Ovary (tissue), 9 donors: ENCODE measurements around the gene MEMO1. TPM values are rescaled to one million over a fixed set of nuclear protein-coding genes. Genes with fewer than 3 reads are reported as not detected.
"Not testable (repeated sequence)": the region's sequence is repeated elsewhere in the genome, so short reads cannot be mapped to it uniquely, and the experiment has no call there.

Experiments
- DNase-seq, 5 donors: peaks; one replicate each; pipeline ENCODE4 v3.0.0-alpha.2; 2019 to 2020
- H3K27ac ChIP-seq, 2 donors: fragments of 200-600 bp; one replicate each; pipeline versions ENCODE4 v1.5.1 to v1.8.0; 2019 to 2022
- H3K27me3 ChIP-seq: fragments of 200-600 bp; one replicate; pipeline ENCODE4 v1.8.0; 2022
- H3K36me3 ChIP-seq: fragments of 200-600 bp; sonication (generic); one replicate; pipeline ENCODE4 v1.5.1; 2019
- H3K4me1 ChIP-seq: one replicate; pipeline ENCODE4 v1.8.1; 2013; ENCODE audit warnings: mild to moderate bottlenecking, moderate library complexity; ENCODE audit not compliant: insufficient read depth
- H3K4me3 ChIP-seq: fragments of 200-600 bp; sonication (generic); one replicate; pipeline ENCODE4 v1.5.1; 2017
- H3K9me3 ChIP-seq, 2 donors: fragments of 200-600 bp in 1 of 2; sonication (generic) in 1 of 2; one replicate each; pipeline versions ENCODE4 v1.5.1 to v1.8.1; 2013 to 2019; ENCODE audit warnings: mild to moderate bottlenecking in 1 of 2, moderate library complexity in 1 of 2
- EP300 ChIP-seq: sonication (generic); formaldehyde crosslinking; IDR thresholded peaks from one replicate; pipeline ENCODE4 v1.6.1; 2017; ENCODE audit warnings: antibody characterized with exemption
- POLR2A ChIP-seq: fragments of 450-650 bp; IDR thresholded peaks from one replicate; pipeline ENCODE4 v1.6.1; 2017; ENCODE audit warnings: antibody characterized with exemption, mild to moderate bottlenecking, moderate library complexity
- WGBS, 3 donors: extraction: QIAGEN DNeasy Blood & Tissue Kit in 1 of 3; methylation state at CpG; one replicate each; pipeline versions ENCODE4 v1.1.5 to v1.1.7; 2013 to 2017; 5-methylcytosine and 5-hydroxymethylcytosine counted together
- intact Hi-C, 4 donors: fragments of 100-400 bp; cut with DNase I; formaldehyde crosslinking; loops; one replicate each; pipeline versions ENCODE4 v1.11.0 to v1.15.1; 2022 to 2023
- polyA plus RNA-seq, 2 donors: library from polyadenylated mRNA; stranded (reverse); fragments of 200-250 nt in 1 of 2; fragments of 350-450 nt in 1 of 2; fragmentation: Illumina TruSeq in 1 of 2; extraction: RNeasy Lipid Tissue Mini Kit (QIAGEN cat#74804) in 1 of 2; gene quantifications; one replicate each; pipeline ENCODE4 v1.2.3, GENCODE V29; 2013 to 2014
- total RNA-seq, 7 donors: library from RNA; depleted of rRNA in 2 of 7; stranded (reverse); fragments of >200 nt in 2 of 7; fragmentation: NEBNext Ultra II Directional in 3 of 7; extraction: Animal tissue kit (Norgen Biotek cat#: 25700) in 3 of 7; gene quantifications; one replicate each; pipeline versions ENCODE4 v1.1.0 to v1.2.4, GENCODE V29; 2016 to 2023
- TF ChIP-seq, protein P1 (sequence below), 3 donors: fragments of 450-650 bp in 2 of 3; fragments of 200-600 bp in 1 of 3; IDR thresholded peaks; one replicate each; pipeline versions ENCODE4 v1.5.1 to v1.8.0; 2016 to 2022; ENCODE audit warnings: antibody characterized with exemption in 3 of 3, mild to moderate bottlenecking in 1 of 3
- donor health status: DM: no; HTN: no; CAD: no; lungs with moderate emphysema.
- donor health status: DM: no; HTN: no; CAD: no.
- donor health status: Bipolar disorder and iron deficiency.
- donor health status: DM: yes; HTN: yes; CAD: no.
- donor health status: DM: no; HTN: no; CAD: no.
- donor health status: DM: yes; HTN: yes; CAD: no.

Gene MEMO1
- total and polyA plus RNA-seq, 9 donors = 19.0 to 41.3 (median 28.9) TPM

DNA sequence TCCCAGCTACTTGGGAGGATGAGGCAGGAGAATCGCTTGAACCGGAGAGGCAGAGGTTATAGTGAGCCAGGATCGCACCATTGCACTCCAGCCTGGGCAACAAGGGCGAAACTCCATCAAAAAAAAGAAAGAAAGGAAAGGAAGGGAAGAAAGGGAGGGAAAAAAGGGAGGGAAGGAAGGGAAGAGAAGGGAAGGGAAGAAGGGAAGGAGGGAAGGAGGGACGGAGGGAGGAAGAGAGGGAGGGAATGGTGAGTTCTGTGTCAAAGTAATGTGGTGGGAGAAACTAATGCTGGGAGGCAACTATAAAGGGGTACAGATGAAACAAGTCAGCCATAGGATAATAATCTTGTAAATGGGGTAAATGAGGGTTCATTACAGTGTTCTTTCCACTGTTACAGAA is 45.7 kb downstream of the MEMO1 start:
- peaks cover 1% of the 10 kb centered on the region for H3K4me1 ChIP-seq
- DNase-seq = no peak
- H3K27me3 ChIP-seq = no peaks in the 10 kb centered on the region
- H3K36me3 ChIP-seq = no peaks in the 10 kb centered on the region
- H3K9me3 ChIP-seq = no peaks in the 10 kb centered on the region
- intact Hi-C loops = no loop called here
- H3K4me3 ChIP-seq = no peak overlapping the region
- WGBS, 3 donors = 94 to 98% (median 95%) methylated on average over 5 of the region's 5 CpGs
- no peak overlapping the region for H3K27ac ChIP-seq
- TF ChIP-seq POLR2A (no peak), EP300 (no peak)
- TF ChIP-seq, protein P1, sequence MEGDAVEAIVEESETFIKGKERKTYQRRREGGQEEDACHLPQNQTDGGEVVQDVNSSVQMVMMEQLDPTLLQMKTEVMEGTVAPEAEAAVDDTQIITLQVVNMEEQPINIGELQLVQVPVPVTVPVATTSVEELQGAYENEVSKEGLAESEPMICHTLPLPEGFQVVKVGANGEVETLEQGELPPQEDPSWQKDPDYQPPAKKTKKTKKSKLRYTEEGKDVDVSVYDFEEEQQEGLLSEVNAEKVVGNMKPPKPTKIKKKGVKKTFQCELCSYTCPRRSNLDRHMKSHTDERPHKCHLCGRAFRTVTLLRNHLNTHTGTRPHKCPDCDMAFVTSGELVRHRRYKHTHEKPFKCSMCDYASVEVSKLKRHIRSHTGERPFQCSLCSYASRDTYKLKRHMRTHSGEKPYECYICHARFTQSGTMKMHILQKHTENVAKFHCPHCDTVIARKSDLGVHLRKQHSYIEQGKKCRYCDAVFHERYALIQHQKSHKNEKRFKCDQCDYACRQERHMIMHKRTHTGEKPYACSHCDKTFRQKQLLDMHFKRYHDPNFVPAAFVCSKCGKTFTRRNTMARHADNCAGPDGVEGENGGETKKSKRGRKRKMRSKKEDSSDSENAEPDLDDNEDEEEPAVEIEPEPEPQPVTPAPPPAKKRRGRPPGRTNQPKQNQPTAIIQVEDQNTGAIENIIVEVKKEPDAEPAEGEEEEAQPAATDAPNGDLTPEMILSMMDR (IDR thresholded peaks at IDR 0.05) = no peak

DNA sequence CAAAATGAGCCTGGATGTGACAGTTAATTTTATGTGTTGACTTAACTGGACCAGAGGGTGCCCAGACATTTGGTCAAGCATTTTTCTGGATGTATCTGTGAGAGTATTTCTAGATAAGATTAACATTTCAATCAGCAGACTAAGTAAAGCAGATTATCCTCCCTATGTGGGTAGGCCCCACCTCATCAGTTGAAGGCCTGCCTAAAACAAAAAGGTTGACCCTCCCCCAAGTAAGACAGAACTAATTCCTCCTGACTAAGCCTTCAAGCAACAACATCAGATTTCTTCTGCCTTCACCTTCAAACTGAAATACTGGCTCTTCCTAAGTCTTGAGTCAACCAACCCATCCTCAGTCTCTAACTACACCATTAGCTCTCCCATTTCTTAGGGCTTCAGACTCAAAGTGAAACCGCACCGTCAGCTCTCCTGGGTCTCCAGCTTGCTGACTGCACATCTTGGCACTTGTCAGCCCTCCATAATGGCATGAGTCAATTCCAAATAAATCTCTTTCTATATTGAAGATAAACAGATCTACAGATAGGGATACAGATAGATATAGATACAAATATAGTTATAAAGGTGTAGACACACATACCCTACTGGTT is 47.9 kb downstream of the MEMO1 start:
- TF ChIP-seq EP300 = no peak
- Histone ChIP-seq H3K36me3 (no peaks in the 10 kb centered on the region), H3K4me3 (no peak overlapping the region), H3K9me3 (no peaks in the 10 kb centered on the region), H3K27ac (no peak overlapping the region), H3K4me1 (peaks cover 3% of the 10 kb centered on the region), H3K27me3 (no peaks in the 10 kb centered on the region)
- intact Hi-C loops = no loop called here
- no peak for DNase-seq
- 94 to 100% (median 100%) methylated on average over 2 of the region's 2 CpGs for WGBS, 3 donors

GRCh38 chr2:31958140-31958717 is 52.6 kb downstream of the MEMO1 start:
- no peak for DNase-seq
- no peaks in the 10 kb centered on the region for H3K9me3 ChIP-seq
- intact Hi-C loops = no loop called here
- TF ChIP-seq POLR2A (no peak), EP300 (no peak)
- TF ChIP-seq, protein P1 (IDR thresholded peaks at IDR 0.05) = no peak
- no peaks in the 10 kb centered on the region for H3K36me3 ChIP-seq
- H3K4me1 ChIP-seq = peaks cover 3% of the 10 kb centered on the region
- H3K27ac ChIP-seq = no peak overlapping the region
- no peak overlapping the region for H3K4me3 ChIP-seq
- WGBS, 3 donors = 77 to 87% (median 77%) methylated on average over 5 of the region's 5 CpGs
- H3K27me3 ChIP-seq = no peaks in the 10 kb centered on the region

DNA sequence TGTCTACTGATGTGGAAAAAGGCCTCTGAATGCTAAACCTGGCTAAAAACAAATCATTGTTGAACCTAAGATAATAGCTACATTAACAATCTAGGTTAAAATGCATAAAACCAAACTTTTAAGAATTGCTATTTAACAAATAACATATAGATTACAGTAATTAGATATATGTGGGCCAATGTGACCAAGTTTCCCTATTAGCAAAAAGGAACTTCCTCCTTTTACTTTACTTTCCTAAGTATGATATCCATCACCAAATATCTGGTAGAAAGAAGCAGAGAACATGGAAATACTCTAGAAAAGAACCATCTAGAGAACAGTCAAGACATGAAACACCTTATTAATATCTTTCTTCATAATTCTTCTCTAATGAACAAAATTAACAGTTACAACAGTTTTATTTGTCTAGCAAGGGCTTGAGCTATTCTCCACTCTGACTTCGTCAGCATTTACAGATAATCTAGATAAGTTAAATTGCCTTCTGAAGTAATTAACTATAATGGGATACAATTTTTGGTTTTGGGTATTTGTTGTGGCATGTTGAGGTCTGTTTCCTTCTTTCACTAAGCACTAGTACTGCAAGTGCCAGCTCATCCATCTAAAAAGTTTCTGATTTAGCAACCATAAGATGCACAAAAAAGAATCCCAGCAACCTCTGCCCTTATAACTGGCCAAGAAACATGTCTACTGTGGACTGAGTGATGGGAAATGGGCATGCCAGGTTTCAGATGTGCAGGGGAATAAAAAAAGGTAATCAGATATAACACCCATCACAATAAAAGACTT is 53.3 kb downstream of the MEMO1 start:
- TF ChIP-seq EP300 (no peak), POLR2A (no peak)
- TF ChIP-seq, protein P1 (IDR thresholded peaks at IDR 0.05) = no peak
- Histone ChIP-seq H3K27ac (no peak overlapping the region), H3K27me3 (no peaks in the 10 kb centered on the region), H3K36me3 (no peaks in the 10 kb centered on the region), H3K9me3 (no peaks in the 10 kb centered on the region), H3K4me1 (peaks cover 3% of the 10 kb centered on the region), H3K4me3 (no peak overlapping the region)
- DNase-seq = no peak
- WGBS, 3 donors = 90 to 93% (median 92%) methylated on average over 1 of the region's 1 CpG
- intact Hi-C loops = no loop called here

GRCh38 chr2:31956934-31957333 is 53.9 kb downstream of the MEMO1 start:
- H3K27ac ChIP-seq, H3K36me3 ChIP-seq, DNase-seq, intact Hi-C loops, H3K27me3 ChIP-seq, H3K9me3 ChIP-seq, H3K4me1 ChIP-seq, H3K4me3 ChIP-seq: not testable (repeated sequence)
- WGBS, 3 donors = 92 to 93% (median 92%) methylated on average over 8 of the region's 8 CpGs
